ENCODE data around the gene NNT. TPM values are rescaled to one million over a fixed set of nuclear protein-coding genes. Genes with fewer than 3 reads are reported as not detected.

NNT gene
- total and polyA plus RNA-seq, 2 of the 13 experiments (the other 11 are each of a cell fraction or from before 2014, with no cell fraction given), result 21.1 to 58.0 TPM

DNA sequence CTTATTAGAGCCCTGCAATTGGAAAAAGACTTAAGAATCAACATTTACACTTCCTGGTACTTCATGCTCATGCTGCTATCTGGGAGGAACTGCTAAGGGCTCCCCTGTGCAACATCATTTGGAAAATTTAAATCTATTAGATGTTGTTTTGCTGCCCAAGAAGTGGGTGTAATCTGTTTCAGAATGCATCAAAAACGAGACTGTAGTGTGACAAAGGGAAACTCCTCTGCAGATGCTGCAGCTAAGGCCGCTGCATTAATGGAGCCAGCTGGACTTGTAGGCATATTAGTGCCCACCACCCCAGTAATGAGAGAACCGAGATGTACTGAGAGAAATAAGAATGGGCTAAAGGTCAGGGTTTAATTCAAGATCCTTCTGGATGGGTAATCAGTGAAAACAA is 35.0 kb upstream of the NNT start (continued):
- TF ChIP-seq, protein P1, sequence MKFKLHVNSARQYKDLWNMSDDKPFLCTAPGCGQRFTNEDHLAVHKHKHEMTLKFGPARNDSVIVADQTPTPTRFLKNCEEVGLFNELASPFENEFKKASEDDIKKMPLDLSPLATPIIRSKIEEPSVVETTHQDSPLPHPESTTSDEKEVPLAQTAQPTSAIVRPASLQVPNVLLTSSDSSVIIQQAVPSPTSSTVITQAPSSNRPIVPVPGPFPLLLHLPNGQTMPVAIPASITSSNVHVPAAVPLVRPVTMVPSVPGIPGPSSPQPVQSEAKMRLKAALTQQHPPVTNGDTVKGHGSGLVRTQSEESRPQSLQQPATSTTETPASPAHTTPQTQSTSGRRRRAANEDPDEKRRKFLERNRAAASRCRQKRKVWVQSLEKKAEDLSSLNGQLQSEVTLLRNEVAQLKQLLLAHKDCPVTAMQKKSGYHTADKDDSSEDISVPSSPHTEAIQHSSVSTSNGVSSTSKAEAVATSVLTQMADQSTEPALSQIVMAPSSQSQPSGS (CRISPR knock-in tag; IDR thresholded peaks at IDR 0.05), result no peak
- TF ChIP-seq PRMT3 (CRISPR knock-in tag; IDR thresholded peaks at IDR 0.05; ENCODE audit: borderline replicate concordance, low read depth) (no peak), SP1 (IDR thresholded peaks at IDR 0.05) (no peak), SP1 (CRISPR knock-in tag; IDR thresholded peaks at IDR 0.05) (no peak), KMT2A (CRISPR knock-in tag; IDR thresholded peaks at IDR 0.05) (no peak), ZNF432 (CRISPR knock-in tag; IDR thresholded peaks at IDR 0.05; ENCODE audit: borderline replicate concordance) (no peak), ZNF83 (CRISPR knock-in tag; IDR thresholded peaks at IDR 0.05; ENCODE audit: borderline replicate concordance) (no peak)
- TF ChIP-seq, protein P2, sequence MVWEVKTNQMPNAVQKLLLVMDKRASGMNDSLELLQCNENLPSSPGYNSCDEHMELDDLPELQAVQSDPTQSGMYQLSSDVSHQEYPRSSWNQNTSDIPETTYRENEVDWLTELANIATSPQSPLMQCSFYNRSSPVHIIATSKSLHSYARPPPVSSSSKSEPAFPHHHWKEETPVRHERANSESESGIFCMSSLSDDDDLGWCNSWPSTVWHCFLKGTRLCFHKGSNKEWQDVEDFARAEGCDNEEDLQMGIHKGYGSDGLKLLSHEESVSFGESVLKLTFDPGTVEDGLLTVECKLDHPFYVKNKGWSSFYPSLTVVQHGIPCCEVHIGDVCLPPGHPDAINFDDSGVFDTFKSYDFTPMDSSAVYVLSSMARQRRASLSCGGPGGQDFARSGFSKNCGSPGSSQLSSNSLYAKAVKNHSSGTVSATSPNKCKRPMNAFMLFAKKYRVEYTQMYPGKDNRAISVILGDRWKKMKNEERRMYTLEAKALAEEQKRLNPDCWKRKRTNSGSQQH (CRISPR knock-in tag; IDR thresholded peaks at IDR 0.05; ENCODE audit: low read depth), result no peak
- TF ChIP-seq, protein P3, sequence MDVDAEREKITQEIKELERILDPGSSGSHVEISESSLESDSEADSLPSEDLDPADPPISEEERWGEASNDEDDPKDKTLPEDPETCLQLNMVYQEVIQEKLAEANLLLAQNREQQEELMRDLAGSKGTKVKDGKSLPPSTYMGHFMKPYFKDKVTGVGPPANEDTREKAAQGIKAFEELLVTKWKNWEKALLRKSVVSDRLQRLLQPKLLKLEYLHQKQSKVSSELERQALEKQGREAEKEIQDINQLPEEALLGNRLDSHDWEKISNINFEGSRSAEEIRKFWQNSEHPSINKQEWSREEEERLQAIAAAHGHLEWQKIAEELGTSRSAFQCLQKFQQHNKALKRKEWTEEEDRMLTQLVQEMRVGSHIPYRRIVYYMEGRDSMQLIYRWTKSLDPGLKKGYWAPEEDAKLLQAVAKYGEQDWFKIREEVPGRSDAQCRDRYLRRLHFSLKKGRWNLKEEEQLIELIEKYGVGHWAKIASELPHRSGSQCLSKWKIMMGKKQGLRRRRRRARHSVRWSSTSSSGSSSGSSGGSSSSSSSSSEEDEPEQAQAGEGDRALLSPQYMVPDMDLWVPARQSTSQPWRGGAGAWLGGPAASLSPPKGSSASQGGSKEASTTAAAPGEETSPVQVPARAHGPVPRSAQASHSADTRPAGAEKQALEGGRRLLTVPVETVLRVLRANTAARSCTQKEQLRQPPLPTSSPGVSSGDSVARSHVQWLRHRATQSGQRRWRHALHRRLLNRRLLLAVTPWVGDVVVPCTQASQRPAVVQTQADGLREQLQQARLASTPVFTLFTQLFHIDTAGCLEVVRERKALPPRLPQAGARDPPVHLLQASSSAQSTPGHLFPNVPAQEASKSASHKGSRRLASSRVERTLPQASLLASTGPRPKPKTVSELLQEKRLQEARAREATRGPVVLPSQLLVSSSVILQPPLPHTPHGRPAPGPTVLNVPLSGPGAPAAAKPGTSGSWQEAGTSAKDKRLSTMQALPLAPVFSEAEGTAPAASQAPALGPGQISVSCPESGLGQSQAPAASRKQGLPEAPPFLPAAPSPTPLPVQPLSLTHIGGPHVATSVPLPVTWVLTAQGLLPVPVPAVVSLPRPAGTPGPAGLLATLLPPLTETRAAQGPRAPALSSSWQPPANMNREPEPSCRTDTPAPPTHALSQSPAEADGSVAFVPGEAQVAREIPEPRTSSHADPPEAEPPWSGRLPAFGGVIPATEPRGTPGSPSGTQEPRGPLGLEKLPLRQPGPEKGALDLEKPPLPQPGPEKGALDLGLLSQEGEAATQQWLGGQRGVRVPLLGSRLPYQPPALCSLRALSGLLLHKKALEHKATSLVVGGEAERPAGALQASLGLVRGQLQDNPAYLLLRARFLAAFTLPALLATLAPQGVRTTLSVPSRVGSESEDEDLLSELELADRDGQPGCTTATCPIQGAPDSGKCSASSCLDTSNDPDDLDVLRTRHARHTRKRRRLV (CRISPR knock-in tag; IDR thresholded peaks at IDR 0.05), result no peak

All from HepG2 (cell line).